ENCODE data around the gene MDC1. TPM values are rescaled to one million over a fixed set of nuclear protein-coding genes. Genes with fewer than 3 reads are reported as not detected.

Gene MDC1
- total RNA-seq, 1 donor from 2014 or later = 32.8 TPM

- H3K27ac ChIP-seq = peak overlapping the region; percentile 92
- no peaks in the 10 kb centered on the region for H3K36me3 ChIP-seq
- no peaks in the 10 kb centered on the region for H3K9me3 ChIP-seq
- peak overlapping the region; percentile 78 for H3K4me3 ChIP-seq
- intact Hi-C loops (cut with DNase I) = no loop called here
- no peak for DNase-seq
- ATAC-seq = no peak
- TF ChIP-seq CTCF (IDR thresholded peaks at IDR 0.05) = no peak
- H3K27me3 ChIP-seq = no peaks in the 10 kb centered on the region
- H3K4me1 ChIP-seq = peaks cover 39% of the 10 kb centered on the region
These were observed 29.2 kb downstream of the MDC1 start for GRCh38 chr6:30687659-30688431.

GRCh38 chr6:30686908-30687658, 30.0 kb downstream of the MDC1 start:
- Histone ChIP-seq H3K9me3 (no peaks in the 10 kb centered on the region), H3K4me3 (peak overlapping the region; percentile 78), H3K36me3 (no peaks in the 10 kb centered on the region), H3K27ac (peak overlapping the region; percentile 92), H3K27me3 (no peaks in the 10 kb centered on the region), H3K4me1 (peaks cover 42% of the 10 kb centered on the region)
- intact Hi-C loops (cut with DNase I) = no loop called here
- DNase-seq = peak; percentile 94
- TF ChIP-seq CTCF (IDR thresholded peaks at IDR 0.05) = no peak
- ATAC-seq = peak; percentile 70

- intact Hi-C loops (cut with DNase I) = no loop called here
- Histone ChIP-seq H3K4me1 (peaks cover 46% of the 10 kb centered on the region), H3K27ac (peak within 1 kb of the TSS; percentile 92), H3K36me3 (no peaks in the 10 kb centered on the region), H3K4me3 (peak within 1 kb of the TSS; percentile 78), H3K27me3 (no peaks in the 10 kb centered on the region), H3K9me3 (no peaks in the 10 kb centered on the region)
- ATAC-seq = peak; percentile 54
- TF ChIP-seq CTCF (IDR thresholded peaks at IDR 0.05) = no peak
- peak; percentile 89 for DNase-seq
These were observed 30.8 kb downstream of the MDC1 start, which contains the start of gene PPP1R18 for GRCh38 chr6:30686009-30686907. Gene PPP1R18, minus strand, starts transcription at chr6:30686645. Its CDS starts 627 bp downstream, at chr6:30686018.

- DNase-seq = no peak
These were observed 31.7 kb downstream of the MDC1 start for GRCh38 chr6:30685157-30686008.

More at GRCh38 chr6:30685157-30686008, 31.7 kb downstream of the MDC1 start:
- Histone ChIP-seq H3K9me3 (no peaks in the 10 kb centered on the region), H3K27ac (peak overlapping the region; percentile 92), H3K4me1 (peaks cover 49% of the 10 kb centered on the region), H3K36me3 (peaks cover 3% of the 10 kb centered on the region), H3K4me3 (peak overlapping the region; percentile 78), H3K27me3 (no peaks in the 10 kb centered on the region)
- intact Hi-C loops (cut with DNase I) = no loop called here
- no peak for ATAC-seq
- peak; percentile 18 for TF ChIP-seq CTCF (IDR thresholded peaks at IDR 0.05)

Measured in upper lobe of right lung (tissue), 1 donor.